C4-2B (cell line): ENCODE measurements around the gene NKG7.

Source experiments
- ZFX ChIP-seq: fragments of 450-650 bp; IDR thresholded peaks from 2 replicates; pipeline ENCODE4 v1.6.1; 2017
- TF ChIP-seq, protein P1 (sequence below): fragments of 450-650 bp; conservative IDR thresholded peaks from 2 replicates; pipeline ENCODE4 v1.5.1; 2017; ENCODE audit warnings: mild to moderate bottlenecking

- TF ChIP-seq, protein P1, sequence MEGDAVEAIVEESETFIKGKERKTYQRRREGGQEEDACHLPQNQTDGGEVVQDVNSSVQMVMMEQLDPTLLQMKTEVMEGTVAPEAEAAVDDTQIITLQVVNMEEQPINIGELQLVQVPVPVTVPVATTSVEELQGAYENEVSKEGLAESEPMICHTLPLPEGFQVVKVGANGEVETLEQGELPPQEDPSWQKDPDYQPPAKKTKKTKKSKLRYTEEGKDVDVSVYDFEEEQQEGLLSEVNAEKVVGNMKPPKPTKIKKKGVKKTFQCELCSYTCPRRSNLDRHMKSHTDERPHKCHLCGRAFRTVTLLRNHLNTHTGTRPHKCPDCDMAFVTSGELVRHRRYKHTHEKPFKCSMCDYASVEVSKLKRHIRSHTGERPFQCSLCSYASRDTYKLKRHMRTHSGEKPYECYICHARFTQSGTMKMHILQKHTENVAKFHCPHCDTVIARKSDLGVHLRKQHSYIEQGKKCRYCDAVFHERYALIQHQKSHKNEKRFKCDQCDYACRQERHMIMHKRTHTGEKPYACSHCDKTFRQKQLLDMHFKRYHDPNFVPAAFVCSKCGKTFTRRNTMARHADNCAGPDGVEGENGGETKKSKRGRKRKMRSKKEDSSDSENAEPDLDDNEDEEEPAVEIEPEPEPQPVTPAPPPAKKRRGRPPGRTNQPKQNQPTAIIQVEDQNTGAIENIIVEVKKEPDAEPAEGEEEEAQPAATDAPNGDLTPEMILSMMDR, result no peak
- TF ChIP-seq ZFX, result no peak
Observed at GRCh38 chr19:51396175-51396574, 23.7 kb upstream of the NKG7 start.
